ENCODE measurements around the gene STX10.

The STX10 gene

GRCh38 chr19:13118424-13119193 lies 31.6 kb downstream of the STX10 start:
- no peak for DNase-seq

DNA sequence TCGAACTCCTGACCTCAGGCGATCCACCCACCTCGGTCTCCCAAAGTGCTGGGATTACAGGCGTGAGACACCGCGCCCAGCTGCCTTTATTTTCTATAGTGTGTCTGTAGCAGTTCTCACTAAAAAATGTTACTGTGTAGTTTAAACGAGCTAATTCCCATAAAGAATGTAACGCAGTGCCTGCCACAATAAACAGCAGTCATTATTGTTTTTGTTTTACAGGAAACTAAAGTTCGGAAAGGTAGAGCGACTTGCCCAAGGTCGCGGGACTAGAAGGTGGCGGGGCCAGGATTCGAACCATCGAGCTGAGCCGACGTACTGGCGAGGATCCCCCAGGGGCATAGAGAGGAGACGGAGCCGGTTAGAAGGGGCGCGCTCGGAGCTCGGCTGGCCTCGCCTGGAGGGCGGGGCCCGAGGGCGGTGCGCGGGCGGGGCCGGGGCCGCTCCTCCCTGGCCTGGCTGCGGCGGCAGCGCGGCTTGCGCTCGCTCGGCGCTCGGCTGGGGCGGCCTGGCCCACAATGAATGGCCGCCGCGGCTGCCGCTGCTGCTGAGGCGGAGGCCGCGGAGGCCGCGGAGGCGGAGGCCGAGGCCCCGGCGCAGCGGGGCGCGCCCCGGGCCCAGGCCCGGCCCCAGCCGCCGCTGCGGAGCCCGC lies 32.3 kb downstream of the STX10 start, which contains the start of gene NACC1:
Gene NACC1 (plus strand): TSS at position 493 of the 652 bp plus-strand sequence. CDS start 16,944 bp downstream, outside the sequence.
- DNase-seq: no peak

- DNase-seq: no peak
Observed at GRCh38 chr19:13117176-13117771, 32.9 kb downstream of the STX10 start.

GRCh38 chr19:13116282-13117175 lies 33.6 kb downstream of the STX10 start, which contains the start of gene TRMT1:
TRMT1 (minus strand) TSS chr19:13116740; CDS start chr19:13116399, 341 bp downstream.
- DNase-seq: peak; percentile 69

- DNase-seq: no peak
Observed at GRCh38 chr19:13115936-13116281, 34.3 kb downstream of the STX10 start.

DNA sequence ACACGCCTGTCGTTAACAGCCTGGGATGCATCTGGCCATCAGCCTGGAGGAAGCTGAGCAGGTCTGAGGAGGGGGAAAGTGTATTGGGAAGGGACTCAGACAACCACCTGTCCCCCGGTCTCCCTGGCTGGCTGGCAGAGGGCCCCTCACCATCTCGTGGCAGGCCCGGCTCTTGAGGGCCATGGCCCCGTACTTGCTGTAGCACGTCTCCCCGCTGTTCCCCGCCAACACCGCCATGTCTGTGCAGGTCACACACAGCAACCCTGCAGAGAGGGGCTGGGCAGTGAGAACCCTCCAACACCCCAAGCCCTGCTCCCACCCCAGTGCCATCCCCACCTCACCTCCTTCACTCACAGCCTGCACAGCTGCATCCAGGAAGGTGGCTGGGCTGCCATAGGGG lies 37.6 kb downstream of the STX10 start:
- no peak for DNase-seq

DNA sequence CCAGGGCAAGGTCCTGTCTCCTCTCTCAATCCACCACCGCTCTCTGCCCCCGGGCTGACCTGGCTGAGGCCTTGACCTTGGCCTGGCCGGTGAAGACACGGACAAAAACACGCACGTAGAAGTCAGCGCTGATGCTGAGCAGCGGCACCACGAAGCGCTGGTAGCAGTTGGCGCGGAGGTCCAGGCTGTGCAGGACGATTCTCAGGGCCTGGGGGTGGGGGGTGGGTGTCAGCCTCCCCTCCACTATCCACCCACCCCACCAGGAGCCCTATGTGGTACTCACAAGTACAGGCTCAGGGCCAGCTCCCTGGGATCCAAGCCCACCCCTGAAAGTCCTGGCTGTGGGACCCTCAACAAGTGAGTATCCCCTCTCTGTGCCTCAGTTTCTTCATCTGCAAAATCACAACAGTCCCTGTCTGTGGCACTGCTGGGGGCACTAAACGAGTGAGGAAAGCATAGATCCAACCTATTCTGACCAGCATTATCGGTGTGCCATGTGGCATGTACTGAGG lies 40.0 kb downstream of the STX10 start:
- DNase-seq: no peak

GRCh38 chr19:13109361-13110098 lies 40.6 kb downstream of the STX10 start:
- no peak for DNase-seq

GRCh38 chr19:13104848-13105711 lies 45.1 kb downstream of the STX10 start:
- no peak for DNase-seq

GRCh38 chr19:13104360-13104847 lies 45.8 kb downstream of the STX10 start:
- DNase-seq: no peak

- DNase-seq: no peak
Observed at GRCh38 chr19:13103581-13104359, 46.4 kb downstream of the STX10 start.

- DNase-seq: peak; percentile 52
Observed at GRCh38 chr19:13102666-13103580, 47.3 kb downstream of the STX10 start, which contains the start of gene LYL1. LYL1 (minus strand) TSS chr19:13102858; CDS start chr19:13101171, 1,687 bp downstream.

DNA sequence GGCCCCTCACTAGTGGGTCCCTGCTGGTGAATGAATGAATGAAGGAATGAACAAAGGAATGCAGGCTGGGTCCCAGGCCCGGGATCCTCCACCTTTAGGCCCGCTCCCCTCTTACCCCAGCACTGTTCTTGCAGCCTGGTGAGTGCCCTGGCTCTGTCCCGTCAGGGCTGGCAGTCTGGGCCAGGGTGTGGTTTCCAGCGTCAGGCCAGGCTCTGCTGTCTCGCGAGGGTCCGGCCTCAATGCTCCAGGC lies 47.8 kb downstream of the STX10 start:
- DNase-seq: no peak

- no peak for DNase-seq
Observed at GRCh38 chr19:13101590-13102415, 48.4 kb downstream of the STX10 start.

DNA sequence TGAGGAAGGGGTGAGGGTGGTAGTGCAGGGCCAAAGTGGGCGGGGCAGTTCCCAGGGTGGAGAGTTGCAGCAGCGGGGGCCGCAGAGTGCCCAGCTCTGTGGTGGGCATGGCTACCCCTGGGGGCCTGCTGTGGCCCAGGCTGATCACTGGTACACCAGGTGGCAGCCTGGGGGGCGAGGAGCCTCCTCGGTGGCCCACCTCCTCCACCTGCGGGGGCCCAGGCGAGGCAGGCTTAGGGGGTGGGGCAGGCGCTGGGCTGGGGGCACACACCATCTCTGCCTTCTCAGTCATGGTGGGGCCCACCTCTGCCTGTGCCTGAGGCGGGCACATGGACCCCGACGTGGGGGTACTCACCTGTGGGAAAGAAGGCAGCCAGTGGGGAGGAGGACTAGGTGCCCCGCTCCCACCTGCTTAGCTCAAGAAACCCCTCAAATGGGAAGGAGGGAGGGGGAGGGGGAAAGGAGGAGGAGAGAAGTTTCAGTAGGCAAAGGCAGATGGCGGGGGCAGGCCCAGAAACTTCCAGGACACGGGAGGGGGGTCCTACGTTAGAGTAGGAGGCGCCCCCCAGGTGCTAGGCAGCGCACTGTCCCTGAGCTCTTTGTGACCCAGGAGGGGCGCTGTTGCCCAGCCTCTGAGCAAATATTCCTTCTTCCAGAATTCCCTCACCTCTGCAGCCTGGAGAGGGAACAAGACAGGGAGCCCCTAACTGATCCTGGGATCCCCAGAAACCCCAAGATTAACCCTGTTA lies 49.2 kb downstream of the STX10 start:
- no peak for DNase-seq

DNA sequence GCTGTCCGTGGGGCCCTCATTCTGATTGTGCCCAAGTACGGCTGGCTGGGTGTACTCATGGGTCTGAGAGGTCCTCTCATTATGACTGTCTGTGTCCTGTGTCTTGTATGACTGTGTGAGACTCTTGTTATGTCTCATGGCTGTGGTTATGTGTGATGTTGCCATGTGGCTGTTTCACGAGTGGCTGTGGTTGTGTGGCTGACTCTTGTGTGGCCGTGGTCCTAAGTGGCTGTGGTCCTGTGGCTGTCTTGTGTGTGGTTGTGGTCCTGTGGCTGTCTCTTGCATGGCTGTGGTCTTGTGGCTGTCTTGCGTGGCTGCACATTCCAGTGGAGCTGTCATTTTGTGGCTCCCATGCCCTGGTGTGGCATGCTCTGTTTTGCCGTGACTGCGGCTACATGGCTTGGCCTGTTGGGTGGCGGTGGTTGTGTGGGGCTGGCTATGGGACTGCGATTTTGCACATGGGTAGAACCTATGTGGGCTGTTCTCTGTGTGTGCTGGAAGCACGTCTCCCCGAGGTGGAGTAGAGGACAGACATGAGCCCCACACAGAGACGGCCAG lies 50.1 kb downstream of the STX10 start:
- no peak for DNase-seq

Measured in SIG-M5 (cell line).